Uterine smooth muscle cell (primary cell): Measurements from ENCODE around the gene MYOZ3. TPM values are rescaled to one million over a fixed set of nuclear protein-coding genes. Genes with fewer than 3 reads are reported as not detected.

ENCODE experiments used
- total RNA-seq: library from RNA; depleted of rRNA; stranded (reverse); fragments of >200 nt; gene quantifications from 2 replicates; pipeline ENCODE4 v1.2.3, GENCODE V29; 2014

MYOZ3 gene
- 0.22 TPM in 1 of 2 replicates, not detected in the other for total RNA-seq

GRCh38 chr5:150661086-150661485, at the start of gene MYOZ3:
MYOZ3 (plus strand) TSS chr5:150661251; CDS start chr5:150662942, 1,691 bp downstream.

GRCh38 chr5:150640311-150641005, 20.6 kb upstream of the MYOZ3 start, which contains the start of gene SYNPO:
SYNPO (plus strand) TSS chr5:150640660; CDS start chr5:150648276, 7,616 bp downstream.

GRCh38 chr5:150700594-150701377, 39.7 kb downstream of the MYOZ3 start, which contains the start of gene RBM22:
RBM22 (minus strand) TSS chr5:150701062; CDS start chr5:150700985, 77 bp downstream.

Other genes with a start within 250 kb of the MYOZ3 start
- gene CD74, start 248.3 kb upstream of the MYOZ3 start, total RNA-seq, result 0.22 and 0.25 TPM in 2 replicates
- 3,197 and 3,806 TPM in 2 replicates for gene RPS14, start 211.5 kb upstream of the MYOZ3 start, total RNA-seq
- 33.4 and 39.5 TPM in 2 replicates for gene NDST1, start 153.1 kb upstream of the MYOZ3 start, total RNA-seq
- 0.50 and 0.89 TPM in 2 replicates for gene SYNPO, start 20.6 kb upstream of the MYOZ3 start, total RNA-seq
- 19.0 and 24.9 TPM in 2 replicates for gene RBM22, start 39.8 kb downstream of the MYOZ3 start, total RNA-seq
- gene DCTN4, start 97.8 kb downstream of the MYOZ3 start, total RNA-seq, result 53.5 and 54.5 TPM in 2 replicates
- gene SMIM3, start 117.5 kb downstream of the MYOZ3 start, total RNA-seq, result 44.7 and 79.4 TPM in 2 replicates
- 0.12 and 0.22 TPM in 2 replicates for gene IRGM, start 185.3 kb downstream of the MYOZ3 start, total RNA-seq
- 8.4 and 9.0 TPM in 2 replicates for gene ZNF300, start 243.7 kb downstream of the MYOZ3 start, total RNA-seq